ENCODE data around the gene CUL7.

DNA sequence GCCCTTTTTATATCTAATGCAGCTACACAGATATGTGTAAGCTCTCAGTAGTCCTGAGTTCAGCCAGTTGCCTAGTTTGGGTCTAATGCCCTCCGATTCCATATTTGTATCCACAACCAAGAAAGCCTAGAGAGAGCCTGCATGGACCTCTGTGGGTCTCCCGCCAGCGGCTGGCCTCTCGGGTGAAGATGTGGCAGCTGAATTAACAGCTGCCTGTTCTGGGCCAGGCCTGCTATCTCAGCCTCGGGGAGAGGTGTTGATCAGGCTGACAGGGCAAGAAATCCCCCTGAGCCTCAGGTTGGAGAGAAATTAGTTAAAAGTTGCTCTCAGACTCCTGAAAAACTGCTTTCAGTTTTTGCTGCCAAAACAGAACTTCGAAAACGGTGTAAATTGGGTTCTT is 42.3 kb upstream of the CUL7 start:
- TF ChIP-seq POLR2AphosphoS5 (IDR thresholded peaks at IDR 0.05; ENCODE audit: borderline replicate concordance, low read depth, low read length): no peak
- TF ChIP-seq EZH2 (IDR thresholded peaks at IDR 0.05): no peak
- TF ChIP-seq FOXP2 (optimal IDR thresholded peaks at IDR 0.05; ENCODE audit: control extremely low read depth, extremely low read length, insufficient read depth): no peak
